Measurements from ENCODE around the gene SULF2. TPM values are rescaled to one million over a fixed set of nuclear protein-coding genes. Genes with fewer than 3 reads are reported as not detected.

The SULF2 gene
- total and polyA plus RNA-seq, 2 experiments from 2014 or later: 49.0 to 66.6 TPM

DNA sequence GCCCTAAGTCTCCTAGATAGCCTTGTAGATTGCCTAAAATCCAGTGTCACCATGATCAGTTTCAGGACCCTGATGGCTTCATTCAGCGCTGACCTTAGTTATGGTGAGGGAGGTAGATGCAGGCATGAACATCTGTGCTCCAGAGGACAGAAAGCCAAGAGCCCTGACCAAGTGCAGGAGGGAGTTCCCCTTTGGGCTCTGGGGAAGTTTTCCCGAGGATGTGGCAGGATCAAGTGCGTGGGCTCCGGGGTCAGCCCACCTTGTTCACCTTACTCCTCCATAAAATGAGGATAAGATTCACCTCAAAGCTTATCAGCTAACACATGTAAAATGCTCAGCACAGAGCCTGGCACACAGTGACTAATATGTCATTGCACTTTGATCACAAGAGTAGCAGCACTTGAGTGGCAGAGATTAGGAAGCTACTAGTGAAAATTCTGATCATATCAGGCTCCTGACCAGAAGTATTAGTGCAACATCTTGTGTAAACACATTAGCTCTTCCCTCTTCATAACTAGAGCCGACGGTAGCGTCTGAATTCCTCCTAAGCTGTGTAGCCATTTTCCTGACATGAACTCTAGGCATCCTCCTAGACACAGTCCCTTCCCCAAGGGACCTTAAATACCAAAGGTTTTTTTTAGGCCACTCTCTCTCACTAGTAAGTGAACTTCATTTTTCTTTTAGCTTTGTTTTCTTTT lies 125.2 kb downstream of the SULF2 start:
- WGBS (ENCODE audit: low lambda C conversion rate, missing lambda C conversion rate): 73% methylated on average over 7 of the region's 7 CpGs
- H3K79me2 ChIP-seq: no peaks in the 10 kb centered on the region
- no peak for DNase-seq (ENCODE audit: low spot score)
- no peaks in the 10 kb centered on the region for H3K36me3 ChIP-seq (replicated peaks; ENCODE audit: insufficient read depth, low read depth)
- H3K4me1 ChIP-seq (ENCODE audit: insufficient read depth): no peaks in the 10 kb centered on the region
- H3K27me3 ChIP-seq: no peaks in the 10 kb centered on the region
- no peak overlapping the region for H3K4me2 ChIP-seq
- no peak for TF ChIP-seq EZH2phosphoT487 (IDR thresholded peaks at IDR 0.05; ENCODE audit: low read depth, severe bottlenecking, unreplicated experiment)
- TF ChIP-seq EZH2 (IDR thresholded peaks at IDR 0.05; ENCODE audit: borderline replicate concordance): no peak
- TF ChIP-seq, protein P1, sequence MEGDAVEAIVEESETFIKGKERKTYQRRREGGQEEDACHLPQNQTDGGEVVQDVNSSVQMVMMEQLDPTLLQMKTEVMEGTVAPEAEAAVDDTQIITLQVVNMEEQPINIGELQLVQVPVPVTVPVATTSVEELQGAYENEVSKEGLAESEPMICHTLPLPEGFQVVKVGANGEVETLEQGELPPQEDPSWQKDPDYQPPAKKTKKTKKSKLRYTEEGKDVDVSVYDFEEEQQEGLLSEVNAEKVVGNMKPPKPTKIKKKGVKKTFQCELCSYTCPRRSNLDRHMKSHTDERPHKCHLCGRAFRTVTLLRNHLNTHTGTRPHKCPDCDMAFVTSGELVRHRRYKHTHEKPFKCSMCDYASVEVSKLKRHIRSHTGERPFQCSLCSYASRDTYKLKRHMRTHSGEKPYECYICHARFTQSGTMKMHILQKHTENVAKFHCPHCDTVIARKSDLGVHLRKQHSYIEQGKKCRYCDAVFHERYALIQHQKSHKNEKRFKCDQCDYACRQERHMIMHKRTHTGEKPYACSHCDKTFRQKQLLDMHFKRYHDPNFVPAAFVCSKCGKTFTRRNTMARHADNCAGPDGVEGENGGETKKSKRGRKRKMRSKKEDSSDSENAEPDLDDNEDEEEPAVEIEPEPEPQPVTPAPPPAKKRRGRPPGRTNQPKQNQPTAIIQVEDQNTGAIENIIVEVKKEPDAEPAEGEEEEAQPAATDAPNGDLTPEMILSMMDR (IDR thresholded peaks at IDR 0.05; ENCODE audit: poor library complexity): no peak
- no peak overlapping the region for H3K27ac ChIP-seq
- no peaks in the 10 kb centered on the region for H4K20me1 ChIP-seq (ENCODE audit: insufficient read depth, poor library complexity, severe bottlenecking)
- no peak overlapping the region for H3K4me3 ChIP-seq
- no peaks in the 10 kb centered on the region for H3K9me3 ChIP-seq (ENCODE audit: low read depth)
- H3K9me2 ChIP-seq (replicated peaks; ENCODE audit: insufficient read depth): no peaks in the 10 kb centered on the region
- no peak overlapping the region for H2AFZ ChIP-seq

DNA sequence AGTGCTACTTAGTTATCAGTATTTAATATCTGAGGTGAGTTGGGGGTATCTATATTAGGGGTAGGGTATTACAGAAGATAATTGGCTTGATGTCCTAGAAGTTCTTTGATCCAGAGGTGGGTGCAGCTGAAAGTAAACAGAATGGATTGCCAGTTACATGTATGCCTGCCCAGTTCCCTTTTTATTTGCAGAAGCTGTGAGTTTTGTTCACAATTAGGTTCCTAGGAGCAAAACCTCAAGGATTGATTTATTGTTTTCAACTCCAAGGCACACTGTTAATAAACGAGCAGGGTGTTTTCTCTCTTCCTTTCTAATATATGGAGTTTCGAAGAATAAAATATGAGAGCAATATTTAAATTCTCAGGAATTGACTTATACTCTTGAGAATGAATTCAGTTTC lies 129.0 kb downstream of the SULF2 start:
- no peaks in the 10 kb centered on the region for H3K9me2 ChIP-seq (replicated peaks; ENCODE audit: insufficient read depth)
- WGBS (ENCODE audit: low lambda C conversion rate, missing lambda C conversion rate): 80% methylated on average over 2 of the region's 2 CpGs
- H3K4me2 ChIP-seq: no peak overlapping the region
- H2AFZ ChIP-seq: no peak overlapping the region
- H3K4me1 ChIP-seq (ENCODE audit: insufficient read depth): no peaks in the 10 kb centered on the region
- TF ChIP-seq EZH2 (IDR thresholded peaks at IDR 0.05; ENCODE audit: borderline replicate concordance) (no peak), EZH2phosphoT487 (IDR thresholded peaks at IDR 0.05; ENCODE audit: low read depth, severe bottlenecking, unreplicated experiment) (no peak)
- TF ChIP-seq, protein P1 (IDR thresholded peaks at IDR 0.05; ENCODE audit: poor library complexity): no peak
- no peak for DNase-seq (ENCODE audit: low spot score)
- H3K9me3 ChIP-seq (ENCODE audit: low read depth): no peaks in the 10 kb centered on the region
- no peaks in the 10 kb centered on the region for H3K27me3 ChIP-seq
- H3K27ac ChIP-seq: no peak overlapping the region
- H3K79me2 ChIP-seq: no peaks in the 10 kb centered on the region
- H3K36me3 ChIP-seq (replicated peaks; ENCODE audit: insufficient read depth, low read depth): no peaks in the 10 kb centered on the region
- no peak overlapping the region for H3K4me3 ChIP-seq
- H4K20me1 ChIP-seq (ENCODE audit: insufficient read depth, poor library complexity, severe bottlenecking): no peaks in the 10 kb centered on the region

DNA sequence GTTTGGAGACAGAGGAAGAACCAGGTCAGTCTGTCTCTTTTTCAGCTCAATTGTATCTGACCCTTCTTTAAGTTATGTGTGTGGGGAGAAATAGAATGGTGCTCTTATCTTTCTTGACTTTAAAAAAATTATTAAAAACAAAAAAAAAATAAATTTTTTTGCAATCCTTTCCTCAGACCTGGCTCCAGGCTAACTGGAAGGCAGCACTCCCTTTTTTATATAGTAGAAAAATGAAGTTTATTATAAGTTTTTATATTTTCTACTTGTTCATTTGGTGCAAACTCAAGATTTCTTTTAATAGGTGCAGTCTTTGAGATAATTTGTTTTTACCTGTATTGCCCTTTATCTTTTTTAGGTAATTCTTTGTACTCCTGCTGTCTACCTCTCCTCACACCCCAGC lies 129.6 kb downstream of the SULF2 start:
- Histone ChIP-seq H3K4me1 (ENCODE audit: insufficient read depth) (no peaks in the 10 kb centered on the region), H3K9me3 (ENCODE audit: low read depth) (no peaks in the 10 kb centered on the region), H3K4me2 (no peak overlapping the region), H3K4me3 (no peak overlapping the region), H3K27ac (no peak overlapping the region), H3K9me2 (replicated peaks; ENCODE audit: insufficient read depth) (no peaks in the 10 kb centered on the region), H2AFZ (no peak overlapping the region), H3K27me3 (no peaks in the 10 kb centered on the region), H4K20me1 (ENCODE audit: insufficient read depth, poor library complexity, severe bottlenecking) (no peaks in the 10 kb centered on the region), H3K36me3 (replicated peaks; ENCODE audit: insufficient read depth, low read depth) (no peaks in the 10 kb centered on the region), H3K79me2 (no peaks in the 10 kb centered on the region)
- DNase-seq (ENCODE audit: low spot score): no peak
- TF ChIP-seq EZH2phosphoT487 (IDR thresholded peaks at IDR 0.05; ENCODE audit: low read depth, severe bottlenecking, unreplicated experiment) (no peak), EZH2 (IDR thresholded peaks at IDR 0.05; ENCODE audit: borderline replicate concordance) (no peak)
- TF ChIP-seq, protein P1 (IDR thresholded peaks at IDR 0.05; ENCODE audit: poor library complexity): no peak

Measured in hepatocyte (in vitro differentiated cells).